Effector CD8-positive, alpha-beta T cell (primary cell): ENCODE data around the gene ORM1.
"Not testable (repeated sequence)": the region's sequence is repeated elsewhere in the genome, so short reads cannot be mapped to it uniquely, and the experiment has no call there.

Experiments
- DNase-seq: peaks from one replicate; lab custom pipeline; 2025; lab: John Stamatoyannopoulos, UW

Gene ORM1

DNA sequence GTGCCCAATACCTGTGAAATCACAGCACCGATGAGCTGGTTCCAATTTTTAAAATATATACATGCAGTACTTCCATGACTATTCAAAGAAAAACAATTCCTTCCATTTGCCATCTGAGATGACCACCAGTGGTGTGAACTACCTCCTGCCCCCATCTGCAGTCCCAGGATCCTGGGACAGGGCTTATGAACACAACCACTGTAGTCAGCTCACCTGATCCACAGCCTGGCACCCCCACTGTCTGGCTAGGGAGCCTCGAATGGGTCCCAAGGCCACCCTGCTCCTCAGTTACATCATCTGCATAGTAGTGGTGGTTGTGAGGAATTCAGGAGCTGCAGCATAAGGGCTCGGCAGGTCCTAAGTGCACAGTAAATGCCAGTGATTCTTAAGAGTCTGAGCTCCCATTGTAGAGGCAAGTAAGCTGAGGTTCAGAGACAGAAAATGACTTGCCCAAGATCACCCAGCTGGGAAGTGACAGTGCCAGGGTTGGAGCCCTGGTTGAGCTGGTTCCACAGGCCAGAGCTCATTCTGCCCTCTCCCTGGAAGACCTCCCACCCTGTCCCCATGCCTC, 2.9 kb downstream of the ORM1 start:
- DNase-seq = not testable (repeated sequence)

DNA sequence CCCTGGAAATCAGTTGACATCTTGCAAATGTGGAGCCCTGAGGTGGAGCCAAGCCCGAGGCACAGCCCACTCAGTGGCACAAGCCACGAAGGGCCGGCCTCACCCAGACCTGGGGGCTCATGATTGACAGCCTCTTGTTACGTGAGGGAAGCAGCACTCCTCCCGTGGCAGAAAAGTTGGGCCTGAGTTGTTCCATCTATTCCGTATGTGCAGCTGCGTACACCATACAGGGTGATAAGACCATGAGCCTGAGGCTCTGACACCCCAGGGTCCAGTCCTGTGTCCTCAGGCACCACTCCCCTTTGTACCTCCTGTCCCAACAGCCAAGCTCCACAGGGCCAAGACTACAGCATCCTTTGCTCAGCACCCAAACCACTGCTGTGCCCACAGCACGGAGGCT, 4.9 kb downstream of the ORM1 start:
- DNase-seq = no peak

DNA sequence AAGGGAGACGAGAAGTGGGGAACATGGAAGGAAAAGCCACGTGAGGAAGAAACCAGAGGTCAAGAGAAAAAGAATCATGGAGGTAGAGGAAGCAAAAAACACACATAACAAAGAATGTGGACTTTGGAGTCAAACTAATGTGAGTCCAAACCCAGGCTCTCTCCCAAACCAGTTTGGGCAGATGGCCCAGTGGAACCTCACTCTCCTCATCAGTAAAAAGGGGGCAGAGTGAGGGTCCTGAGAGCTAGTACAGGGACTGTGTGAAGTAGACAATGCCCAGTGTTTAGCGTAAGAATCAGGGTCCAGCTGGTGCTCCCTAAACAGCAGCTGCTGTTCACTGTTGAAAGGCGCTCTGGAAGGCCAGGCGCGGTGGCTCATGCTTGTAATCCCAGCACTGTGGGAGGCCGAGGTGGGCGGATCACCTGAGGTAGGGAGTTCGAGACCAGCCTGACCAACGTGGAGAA, 5.5 kb downstream of the ORM1 start:
- not testable (repeated sequence) for DNase-seq

DNA sequence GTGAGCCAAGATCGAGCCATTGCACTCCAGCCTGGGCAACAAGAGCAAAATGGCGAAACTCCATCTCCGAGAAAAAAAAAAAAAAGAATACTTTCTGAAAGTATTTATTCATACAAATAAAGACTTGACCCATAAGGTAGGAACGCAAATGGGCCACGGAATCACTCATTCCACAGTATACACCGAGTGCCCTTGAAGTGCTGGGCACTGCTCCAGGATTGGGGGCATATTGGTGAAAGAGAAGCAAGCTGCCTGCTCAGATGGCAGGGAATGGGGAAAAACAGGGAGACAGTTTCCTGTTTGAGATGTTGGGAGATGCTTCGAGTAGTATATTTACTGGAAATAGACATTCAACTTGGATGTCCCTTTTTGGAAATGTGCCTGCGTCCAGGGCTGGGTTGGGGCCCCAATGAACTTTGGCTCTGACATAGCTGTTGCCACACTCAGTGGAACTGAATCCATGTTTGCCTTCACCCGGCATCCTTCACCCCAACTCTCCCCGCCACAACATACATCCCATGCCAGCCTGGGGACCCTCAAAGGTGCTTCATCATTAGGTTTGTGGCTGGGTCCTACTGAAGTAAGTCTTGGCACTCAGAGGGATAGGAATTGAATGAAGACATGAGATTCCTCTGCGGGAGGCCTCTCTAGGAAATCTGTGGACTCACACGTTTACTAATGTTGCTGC, 6.2 kb downstream of the ORM1 start:
- DNase-seq = not testable (repeated sequence)

DNA sequence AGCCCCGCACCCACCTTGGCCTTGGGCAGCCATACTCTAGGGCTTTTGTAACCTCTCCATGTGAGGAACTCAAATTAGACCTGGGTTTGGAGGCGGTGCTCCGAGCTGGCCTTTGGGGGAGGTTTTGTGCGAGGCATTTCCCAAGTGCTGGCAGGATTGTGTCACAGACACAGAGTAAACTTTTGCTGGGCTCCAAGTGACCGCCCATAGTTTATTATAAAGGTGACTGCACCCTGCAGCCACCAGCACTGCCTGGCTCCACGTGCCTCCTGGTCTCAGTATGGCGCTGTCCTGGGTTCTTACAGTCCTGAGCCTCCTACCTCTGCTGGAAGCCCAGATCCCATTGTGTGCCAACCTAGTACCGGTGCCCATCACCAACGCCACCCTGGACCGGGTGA, 6.7 kb downstream of the ORM1 start, which contains the start of gene ORM2:
TSS of gene ORM2 (plus strand) at position 245 of the 398 bp plus-strand sequence. CDS start at position 281, 36 bp downstream.
- not testable (repeated sequence) for DNase-seq

DNA sequence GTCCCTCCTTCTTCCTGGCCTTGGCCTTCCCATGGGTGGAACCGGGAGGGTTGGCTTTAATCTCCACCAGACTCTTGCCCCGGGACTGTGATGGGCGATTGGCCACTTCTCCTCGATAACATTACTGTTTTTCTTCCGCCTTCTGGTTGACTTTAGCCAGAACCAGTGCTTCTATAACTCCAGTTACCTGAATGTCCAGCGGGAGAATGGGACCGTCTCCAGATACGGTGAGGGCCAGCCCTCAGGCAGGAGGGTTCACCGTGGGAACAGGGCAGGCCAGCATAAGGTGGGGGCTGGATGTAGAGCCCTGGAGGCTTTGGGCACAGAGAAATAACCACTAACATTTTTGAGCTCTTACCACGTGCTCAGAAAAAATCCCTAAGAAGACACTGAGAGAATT, 7.7 kb downstream of the ORM1 start:
- DNase-seq = no peak

DNA sequence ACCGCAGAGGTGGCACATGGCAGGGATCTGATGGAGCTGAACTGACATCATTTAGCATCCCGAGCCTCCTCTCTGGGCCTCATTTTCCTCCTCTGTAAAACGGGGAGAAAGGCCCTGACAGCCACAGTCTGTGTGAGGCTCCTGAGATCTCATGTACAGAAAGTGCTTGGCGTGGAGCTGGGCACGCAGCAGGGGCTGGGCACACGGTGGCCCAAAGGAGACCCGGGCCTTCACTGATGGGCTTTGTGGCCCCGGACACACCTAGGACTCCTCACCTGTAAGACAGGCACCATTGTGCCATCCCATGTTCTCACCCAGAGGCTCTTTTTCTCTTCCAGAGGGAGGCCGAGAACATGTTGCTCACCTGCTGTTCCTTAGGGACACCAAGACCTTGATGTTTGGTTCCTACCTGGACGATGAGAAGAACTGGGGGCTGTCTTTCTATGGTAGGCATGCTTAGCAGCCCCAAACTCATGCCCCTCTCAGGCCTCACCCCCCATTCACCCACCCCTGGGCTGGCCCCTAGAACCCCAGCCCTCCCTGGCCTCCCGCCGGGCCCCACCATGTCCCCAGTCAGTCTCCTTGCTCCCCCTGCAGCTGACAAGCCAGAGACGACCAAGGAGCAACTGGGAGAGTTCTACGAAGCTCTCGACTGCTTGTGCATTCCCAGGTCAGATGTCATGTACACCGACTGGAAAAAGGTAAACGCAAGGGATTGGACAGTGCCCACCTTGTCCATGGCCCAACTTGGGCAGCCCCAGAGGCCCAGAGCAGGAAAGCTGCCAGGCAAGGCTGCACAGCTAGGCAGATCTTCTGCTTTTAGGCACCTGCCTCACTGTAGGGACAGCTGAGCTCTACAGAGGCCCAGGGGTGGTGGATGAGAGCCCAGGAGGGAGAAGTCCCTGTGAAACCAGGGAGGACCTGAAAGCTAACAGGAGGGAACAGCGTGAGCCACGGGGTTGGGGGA, 8.6 kb downstream of the ORM1 start:
- not testable (repeated sequence) for DNase-seq

DNA sequence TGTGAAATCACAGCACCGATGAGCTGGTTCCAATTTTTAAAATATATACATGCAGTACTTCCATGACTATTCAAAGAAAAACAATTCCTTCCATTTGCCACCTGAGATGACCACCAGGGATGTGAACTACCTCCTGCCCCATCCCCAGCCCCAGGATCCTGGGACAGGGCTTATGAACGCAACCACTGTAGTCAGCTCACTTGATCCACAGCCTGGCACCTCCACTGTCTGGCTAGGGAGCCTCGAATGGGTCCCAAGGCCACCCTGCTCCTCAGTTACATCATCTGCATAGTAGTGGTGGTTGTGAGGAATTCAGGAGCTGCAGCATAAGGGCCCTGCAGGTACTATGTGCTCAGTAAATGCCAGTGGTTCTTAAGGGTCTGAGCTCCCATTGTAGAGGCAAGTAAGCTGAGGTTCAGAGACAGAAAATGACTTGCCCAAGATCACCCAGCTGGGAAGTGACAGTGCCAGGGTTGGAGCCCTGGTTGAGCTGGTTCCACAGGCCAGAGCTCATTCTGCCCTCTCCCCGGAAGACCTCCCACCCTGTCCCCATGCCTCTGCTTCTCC, 9.7 kb downstream of the ORM1 start:
- DNase-seq = not testable (repeated sequence)

DNA sequence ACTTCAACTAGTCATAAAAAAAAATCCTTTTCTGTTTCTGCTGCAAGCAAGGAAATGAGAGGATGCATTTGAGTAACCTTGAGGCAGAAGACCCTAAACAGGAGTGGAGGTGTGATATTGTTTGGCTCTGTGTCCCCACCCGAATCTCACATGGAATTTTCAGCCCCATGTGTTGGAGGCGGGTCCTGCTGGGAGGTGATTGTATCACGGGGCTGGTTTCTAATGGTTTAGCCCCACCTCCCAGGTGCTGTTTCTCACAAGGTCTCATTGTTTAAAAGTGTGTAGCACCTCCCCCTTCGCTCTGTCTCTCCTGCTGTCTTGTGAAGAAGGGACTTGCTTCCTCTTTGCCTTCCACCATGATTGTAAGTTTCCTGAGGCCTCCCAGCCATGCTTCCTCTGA, 10.8 kb downstream of the ORM1 start:
- DNase-seq = not testable (repeated sequence)

DNA sequence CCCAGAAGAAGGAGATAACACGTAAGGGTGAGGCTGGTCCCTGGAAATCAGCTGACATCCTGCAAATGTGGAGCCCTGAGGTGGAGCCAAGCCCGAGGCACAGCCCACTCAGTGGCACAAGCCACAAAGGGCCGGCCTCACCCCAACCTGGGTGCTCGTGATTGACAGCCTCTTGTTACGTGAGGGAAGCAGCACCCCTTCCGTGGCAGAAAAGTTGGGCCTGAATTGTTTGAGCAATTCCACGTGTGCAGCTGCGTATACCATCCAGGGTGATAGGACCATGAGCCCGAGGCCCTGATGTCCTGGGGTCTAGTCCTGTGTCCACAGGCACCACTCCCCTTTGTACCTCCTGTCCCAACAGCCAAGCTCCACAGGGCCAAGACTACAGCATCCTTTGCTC, 11.6 kb downstream of the ORM1 start:
- DNase-seq = no peak

DNA sequence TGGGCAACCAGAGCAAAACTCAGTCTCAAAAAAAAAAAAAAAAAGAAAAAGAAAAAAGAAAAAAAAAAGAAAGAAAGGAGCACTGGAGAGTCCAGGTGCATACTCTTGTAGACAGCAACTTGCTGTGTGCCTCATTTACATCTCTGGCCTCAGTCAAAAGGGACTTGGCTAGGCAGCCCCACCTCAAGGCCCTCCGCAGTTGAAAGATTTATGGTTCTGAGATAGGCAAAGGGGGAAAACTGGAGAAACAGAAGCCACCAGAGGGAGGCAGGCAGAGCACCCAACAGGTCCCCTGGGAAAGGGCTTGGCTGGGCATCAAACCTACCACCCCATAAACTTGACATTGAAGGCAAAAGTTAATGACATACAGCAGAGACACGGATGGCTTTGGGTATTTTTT, 12.8 kb downstream of the ORM1 start:
- no peak for DNase-seq

DNA sequence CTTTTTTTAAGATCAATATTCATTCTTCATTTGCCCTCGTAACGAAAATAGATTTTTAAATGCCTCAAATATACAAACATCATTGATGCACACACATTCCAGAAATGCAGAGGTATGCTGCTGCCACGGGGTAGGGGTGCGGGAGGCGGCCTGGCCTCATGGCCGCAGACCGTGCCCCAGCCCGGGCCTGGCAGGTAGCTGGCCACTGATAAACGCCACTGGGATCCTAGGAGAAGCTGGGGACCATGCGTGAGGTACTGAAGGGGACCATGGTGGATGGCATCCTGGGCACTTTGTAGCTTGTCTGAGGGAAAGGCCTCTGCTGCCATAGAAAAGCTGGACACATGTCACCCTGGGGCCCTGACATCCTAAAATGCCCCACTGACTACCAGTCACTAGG, 13.3 kb downstream of the ORM1 start:
- no peak for DNase-seq

DNA sequence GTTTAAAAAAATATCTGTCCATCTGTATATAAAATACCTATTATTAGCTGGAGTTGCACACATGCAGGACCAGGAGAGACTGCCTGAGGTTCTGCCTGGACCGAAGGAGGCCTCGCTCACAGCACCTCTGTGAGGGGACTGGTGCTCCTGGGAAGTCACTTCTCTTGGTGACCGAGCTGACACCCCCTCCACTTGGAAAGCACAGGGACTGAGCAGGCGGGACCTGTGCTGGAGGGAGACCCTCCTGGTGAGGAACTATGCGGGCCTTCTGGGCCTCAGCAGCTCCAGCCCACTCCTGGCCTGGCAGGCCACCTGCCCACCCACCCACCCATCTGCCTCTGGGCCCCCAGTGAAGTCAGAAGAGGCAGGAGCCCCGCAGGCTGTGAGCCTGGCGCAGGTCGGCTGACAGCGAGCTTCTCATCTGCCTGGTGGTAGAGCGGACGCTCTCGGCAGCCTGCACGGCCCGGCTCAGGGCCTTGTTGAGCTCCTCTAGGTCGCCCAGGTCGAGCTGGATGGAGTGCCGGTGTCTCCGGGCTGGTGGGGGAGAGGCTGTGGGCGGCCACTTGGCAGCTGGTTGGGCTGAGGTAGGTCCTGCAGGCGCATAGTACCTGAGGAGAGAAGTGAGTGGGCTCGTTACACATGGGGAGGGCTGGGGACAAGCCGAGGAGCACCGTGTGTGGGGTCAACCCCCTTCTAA, 13.9 kb downstream of the ORM1 start:
- DNase-seq = no peak

DNA sequence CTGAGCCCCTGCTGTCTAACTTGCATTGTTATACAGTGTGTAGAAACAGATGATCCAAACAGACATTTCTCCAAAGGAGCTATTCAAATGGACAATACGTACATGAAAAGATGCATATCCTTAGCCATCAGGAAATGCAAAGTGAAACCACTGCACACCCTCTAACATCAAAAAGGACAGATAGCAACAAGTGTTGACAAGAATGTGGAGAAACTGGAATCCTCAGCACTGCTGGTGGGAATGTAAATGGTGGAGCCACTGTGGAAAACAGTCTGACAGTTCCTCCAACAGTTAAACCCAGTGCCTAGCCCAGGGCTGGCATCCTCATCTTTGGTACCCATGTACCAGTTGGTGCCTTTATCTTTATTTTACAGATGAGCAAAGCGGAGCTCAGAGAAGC, 15.3 kb downstream of the ORM1 start:
- no peak for DNase-seq

DNA sequence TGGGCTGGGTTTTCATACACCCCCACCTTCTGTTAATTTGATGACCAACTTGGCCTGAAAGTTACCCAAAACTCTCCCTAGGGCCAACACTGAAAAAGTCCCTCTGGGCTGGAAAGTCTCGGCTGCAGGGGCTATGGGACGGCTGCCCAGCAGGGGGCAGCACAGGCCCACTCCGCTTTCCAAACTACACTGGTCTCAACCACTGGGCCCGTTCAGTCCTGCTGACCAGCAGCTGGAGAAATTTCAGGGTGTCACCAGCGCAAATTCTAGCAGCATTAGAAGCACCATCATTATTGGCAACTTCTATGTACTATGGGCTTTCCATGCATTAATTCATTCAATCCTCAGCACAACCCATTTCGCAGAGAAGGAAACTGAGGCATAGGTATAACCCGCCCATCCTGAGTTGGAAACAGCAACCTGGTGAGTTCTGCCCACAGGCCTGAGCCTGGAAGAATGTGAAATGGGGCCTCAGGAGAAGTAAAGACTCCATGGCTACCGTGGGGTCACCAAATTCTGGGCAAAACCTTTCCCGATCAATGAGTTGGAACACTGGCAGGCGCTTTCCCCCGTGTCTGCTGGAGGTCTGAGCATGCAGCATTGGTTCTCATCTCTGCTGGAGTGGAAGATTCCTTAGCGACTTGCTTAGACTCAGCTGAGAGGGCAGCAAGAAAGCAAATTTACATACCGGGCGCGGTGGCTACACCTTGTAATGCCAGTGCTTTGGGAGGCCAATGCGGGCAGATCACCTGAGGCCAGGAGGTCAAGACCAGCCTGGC, 16.4 kb downstream of the ORM1 start:
- DNase-seq = peak; percentile 33

DNA sequence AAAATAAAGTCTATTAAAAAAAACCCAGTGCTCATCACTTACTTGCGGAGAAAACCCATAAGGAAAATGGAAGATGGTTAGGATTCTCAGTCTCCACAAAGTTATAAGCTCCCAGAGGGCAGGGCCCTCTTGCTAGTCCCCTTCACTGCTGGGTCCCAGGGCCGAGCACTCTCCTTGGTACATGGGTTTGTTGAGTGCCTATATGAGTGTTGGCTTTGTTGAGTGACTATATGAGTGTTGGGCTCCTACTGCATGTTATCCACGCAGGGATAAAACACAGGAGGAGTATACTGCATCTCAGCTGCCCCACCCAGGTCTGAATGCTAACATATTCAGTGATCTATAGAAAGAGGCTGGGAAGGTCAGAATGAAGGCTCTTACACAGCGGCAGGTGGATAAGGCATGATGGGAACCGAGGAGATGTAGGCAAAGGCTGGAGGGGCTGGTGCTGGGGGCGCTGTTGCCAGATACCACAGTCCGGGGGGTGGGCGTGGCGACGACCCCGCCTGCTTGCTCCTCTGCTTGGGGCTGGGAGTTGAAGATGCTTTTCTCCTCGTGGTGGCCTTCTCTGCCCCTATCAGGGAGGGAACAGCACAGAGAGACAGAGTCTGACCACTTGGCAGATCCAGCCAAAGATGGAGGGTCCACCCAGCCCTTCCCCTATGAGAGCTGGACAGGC, 18.4 kb downstream of the ORM1 start:
- DNase-seq = no peak

DNA sequence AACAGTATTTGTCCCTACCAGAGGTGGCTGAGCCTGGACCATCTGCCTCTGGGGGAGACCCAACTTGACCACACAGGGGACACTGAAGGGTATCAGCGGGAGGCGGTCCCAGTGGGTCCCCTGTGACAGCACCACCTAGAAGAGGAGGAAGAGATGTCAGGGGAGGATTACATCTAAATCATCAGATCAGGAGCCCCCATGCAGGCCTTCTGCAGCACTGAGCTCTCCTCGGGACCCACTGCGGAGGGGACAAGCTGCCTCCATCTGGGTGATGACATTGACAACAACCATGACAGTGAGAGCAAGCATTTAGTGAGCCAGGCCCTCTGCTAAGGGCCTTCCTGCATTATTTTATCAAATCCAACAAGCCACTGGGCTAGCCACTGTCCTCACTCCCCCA, 19.1 kb downstream of the ORM1 start:
- DNase-seq = no peak

DNA sequence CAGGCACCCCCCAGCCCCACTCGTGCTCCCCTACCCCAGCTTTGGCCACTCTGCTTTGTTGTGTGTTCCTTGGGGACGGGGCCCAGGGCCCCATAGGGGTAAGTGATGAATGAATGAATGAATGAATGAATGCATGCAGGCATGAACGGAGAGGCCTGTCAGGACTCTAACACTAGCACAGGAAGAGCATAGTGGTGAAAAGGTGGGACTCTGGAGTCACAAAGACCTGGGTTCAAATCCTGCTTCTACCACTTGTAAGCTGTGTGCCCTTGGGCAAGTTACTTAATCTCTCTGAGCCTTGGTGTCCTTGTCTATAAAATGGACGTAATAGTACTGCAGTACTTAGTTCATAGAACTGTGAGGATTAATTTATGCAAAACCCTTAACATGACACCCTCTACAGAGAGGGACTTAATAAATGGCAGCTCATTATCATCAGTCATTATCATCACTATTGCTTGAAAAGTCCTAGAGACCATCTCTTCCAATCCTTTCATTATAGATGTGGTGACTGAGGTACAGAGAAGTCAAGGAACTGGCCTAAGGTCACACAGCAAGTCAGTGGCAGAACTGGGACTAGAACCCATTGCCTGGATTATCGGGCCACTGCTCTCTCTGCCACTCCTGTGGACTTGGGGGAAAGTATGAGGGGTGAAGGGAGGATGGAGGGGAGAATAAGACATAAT, 20.0 kb downstream of the ORM1 start:
- DNase-seq = no peak

DNA sequence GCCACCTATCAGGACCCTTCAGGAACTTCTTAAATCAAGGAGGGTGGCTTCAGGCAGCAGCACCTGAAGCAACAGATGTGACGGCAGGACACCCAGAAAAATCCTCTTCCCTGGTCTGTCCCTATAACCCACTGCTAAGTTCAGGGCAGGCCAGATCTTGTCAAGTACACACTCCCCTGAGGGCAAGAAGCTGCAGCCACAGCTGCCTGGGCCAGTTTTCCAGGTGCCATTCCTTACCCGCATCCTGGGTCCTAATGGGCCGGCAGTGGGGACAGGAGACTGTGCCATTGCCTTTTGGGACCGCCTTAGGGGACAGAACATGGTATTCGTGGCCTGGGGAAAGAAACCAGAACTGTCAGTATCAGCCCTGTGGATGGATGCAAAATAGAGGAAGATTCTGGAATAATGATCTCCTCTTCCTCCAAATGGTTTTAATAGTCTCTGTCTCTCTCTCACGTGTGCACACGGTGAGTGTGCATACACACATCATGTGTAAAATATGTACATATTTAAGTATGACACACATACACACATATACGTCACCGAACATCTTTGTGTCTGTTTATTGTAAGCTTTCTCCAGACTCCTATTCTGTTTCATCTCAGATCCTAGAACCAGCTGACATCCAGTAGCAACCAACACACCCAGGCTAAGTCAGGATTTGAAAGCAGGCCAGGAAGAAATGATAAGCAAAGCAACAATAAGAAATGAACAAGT, 20.7 kb downstream of the ORM1 start:
- no peak for DNase-seq
